Measurements from ENCODE around the gene MYRIP.

The MYRIP gene

DNA sequence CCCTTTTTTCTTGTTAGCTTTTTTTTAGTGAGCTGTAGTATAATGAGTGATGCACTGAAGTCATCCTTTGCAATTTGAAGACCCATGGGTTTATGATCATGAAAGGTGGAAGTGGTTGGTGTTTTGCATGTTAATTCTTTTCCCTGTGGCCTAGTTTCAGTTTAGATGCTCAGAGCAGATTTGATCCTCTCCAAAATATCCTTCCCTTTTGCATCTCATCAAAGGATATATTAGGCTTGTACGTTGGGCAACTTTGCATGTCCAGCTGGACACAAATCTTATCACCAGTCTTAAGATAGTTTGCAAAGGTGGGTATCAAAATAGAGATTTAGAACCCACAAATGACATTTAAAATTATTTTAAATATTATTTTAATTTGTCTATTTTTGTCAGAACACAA, 72.7 kb downstream of the MYRIP start:
- Histone ChIP-seq H3K27ac (ENCODE audit: low read depth, low read length) (no peak overlapping the region), H4K20me1 (ENCODE audit: low read depth, low read length) (no peaks in the 10 kb centered on the region), H3K79me2 (ENCODE audit: insufficient read depth, low read length) (no peaks in the 10 kb centered on the region), H3F3A (ENCODE audit: insufficient read depth) (no peaks in the 10 kb centered on the region), H3K9me2 (replicated peaks; ENCODE audit: insufficient read depth, low read length) (no peaks in the 10 kb centered on the region), H3K4me2 (ENCODE audit: low read depth, low read length, poor library complexity, severe bottlenecking) (no peak overlapping the region), H3K9ac (ENCODE audit: low read length) (no peak overlapping the region), H3K36me3 (ENCODE audit: low read length) (no peaks in the 10 kb centered on the region), H2AFZ (ENCODE audit: low read depth, low read length, severe bottlenecking) (no peak overlapping the region), H3K9me3 (ENCODE audit: insufficient read depth, low read length) (no peaks in the 10 kb centered on the region), H3K4me3 (ENCODE audit: insufficient read depth, low read length, poor library complexity, severe bottlenecking) (no peak overlapping the region), H3K27me3 (ENCODE audit: low read length) (no peaks in the 10 kb centered on the region)
- TF ChIP-seq, protein P1, sequence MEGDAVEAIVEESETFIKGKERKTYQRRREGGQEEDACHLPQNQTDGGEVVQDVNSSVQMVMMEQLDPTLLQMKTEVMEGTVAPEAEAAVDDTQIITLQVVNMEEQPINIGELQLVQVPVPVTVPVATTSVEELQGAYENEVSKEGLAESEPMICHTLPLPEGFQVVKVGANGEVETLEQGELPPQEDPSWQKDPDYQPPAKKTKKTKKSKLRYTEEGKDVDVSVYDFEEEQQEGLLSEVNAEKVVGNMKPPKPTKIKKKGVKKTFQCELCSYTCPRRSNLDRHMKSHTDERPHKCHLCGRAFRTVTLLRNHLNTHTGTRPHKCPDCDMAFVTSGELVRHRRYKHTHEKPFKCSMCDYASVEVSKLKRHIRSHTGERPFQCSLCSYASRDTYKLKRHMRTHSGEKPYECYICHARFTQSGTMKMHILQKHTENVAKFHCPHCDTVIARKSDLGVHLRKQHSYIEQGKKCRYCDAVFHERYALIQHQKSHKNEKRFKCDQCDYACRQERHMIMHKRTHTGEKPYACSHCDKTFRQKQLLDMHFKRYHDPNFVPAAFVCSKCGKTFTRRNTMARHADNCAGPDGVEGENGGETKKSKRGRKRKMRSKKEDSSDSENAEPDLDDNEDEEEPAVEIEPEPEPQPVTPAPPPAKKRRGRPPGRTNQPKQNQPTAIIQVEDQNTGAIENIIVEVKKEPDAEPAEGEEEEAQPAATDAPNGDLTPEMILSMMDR (IDR thresholded peaks at IDR 0.05; ENCODE audit: insufficient read depth, low read length, poor library complexity, severe bottlenecking) = no peak
- no peak for TF ChIP-seq EZH2phosphoT487 (conservative IDR thresholded peaks at IDR 0.05; ENCODE audit: low read length)

DNA sequence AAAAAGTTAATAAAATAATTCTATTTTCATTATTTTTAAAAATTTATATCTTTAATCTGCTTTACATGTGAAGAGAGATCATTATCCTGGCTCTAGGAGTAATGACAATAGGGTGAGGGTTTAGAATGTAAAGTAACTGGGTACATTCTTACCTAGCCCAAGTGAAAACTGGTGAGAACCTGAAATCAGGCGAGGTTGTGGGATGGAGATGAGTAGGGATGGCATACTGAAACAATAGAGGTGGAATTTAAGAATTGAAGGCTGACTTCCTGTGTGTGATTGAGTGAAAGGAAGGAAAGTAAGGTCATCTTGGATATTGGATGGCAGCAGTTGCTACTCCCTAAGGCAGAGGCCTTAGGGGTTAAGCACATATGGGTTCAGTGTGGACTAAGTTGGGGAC, 82.7 kb downstream of the MYRIP start:
- no peaks in the 10 kb centered on the region for H3F3A ChIP-seq (ENCODE audit: insufficient read depth)
- no peak for TF ChIP-seq EZH2phosphoT487 (conservative IDR thresholded peaks at IDR 0.05; ENCODE audit: low read length)
- TF ChIP-seq, protein P1 (IDR thresholded peaks at IDR 0.05; ENCODE audit: insufficient read depth, low read length, poor library complexity, severe bottlenecking) = no peak
- H3K27ac ChIP-seq (ENCODE audit: low read depth, low read length) = no peak overlapping the region
- H3K9me3 ChIP-seq (ENCODE audit: insufficient read depth, low read length) = no peaks in the 10 kb centered on the region
- H3K27me3 ChIP-seq (ENCODE audit: low read length) = no peaks in the 10 kb centered on the region
- no peaks in the 10 kb centered on the region for H3K36me3 ChIP-seq (ENCODE audit: low read length)
- no peak overlapping the region for H2AFZ ChIP-seq (ENCODE audit: low read depth, low read length, severe bottlenecking)
- H3K4me2 ChIP-seq (ENCODE audit: low read depth, low read length, poor library complexity, severe bottlenecking) = no peak overlapping the region
- H4K20me1 ChIP-seq (ENCODE audit: low read depth, low read length) = no peaks in the 10 kb centered on the region
- no peak overlapping the region for H3K9ac ChIP-seq (ENCODE audit: low read length)
- no peak overlapping the region for H3K4me3 ChIP-seq (ENCODE audit: insufficient read depth, low read length, poor library complexity, severe bottlenecking)
- H3K79me2 ChIP-seq (ENCODE audit: insufficient read depth, low read length) = no peaks in the 10 kb centered on the region
- H3K9me2 ChIP-seq (replicated peaks; ENCODE audit: insufficient read depth, low read length) = no peaks in the 10 kb centered on the region

DNA sequence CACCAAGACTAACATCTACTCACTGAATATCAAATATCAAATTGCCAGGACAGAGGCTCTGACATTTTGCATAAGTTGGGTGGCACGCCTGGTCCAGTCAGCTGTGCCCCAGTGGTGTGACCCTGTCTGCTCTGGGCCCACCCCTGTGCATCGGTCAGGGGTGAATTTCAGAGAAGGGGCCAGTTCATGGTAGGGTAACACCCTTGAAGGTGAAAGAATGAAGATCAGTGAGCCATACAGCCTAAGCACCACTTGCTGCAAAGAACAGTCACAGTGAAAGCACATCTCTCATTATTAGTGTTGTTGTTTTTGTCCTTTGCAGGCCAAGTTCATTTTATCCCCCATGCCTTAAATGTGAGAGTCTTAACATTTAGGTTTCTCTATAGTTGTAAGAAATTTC, 86.8 kb downstream of the MYRIP start:
- H2AFZ ChIP-seq (ENCODE audit: low read depth, low read length, severe bottlenecking) = no peak overlapping the region
- no peaks in the 10 kb centered on the region for H3K36me3 ChIP-seq (ENCODE audit: low read length)
- H3F3A ChIP-seq (ENCODE audit: insufficient read depth) = no peaks in the 10 kb centered on the region
- no peaks in the 10 kb centered on the region for H4K20me1 ChIP-seq (ENCODE audit: low read depth, low read length)
- no peaks in the 10 kb centered on the region for H3K9me3 ChIP-seq (ENCODE audit: insufficient read depth, low read length)
- TF ChIP-seq, protein P1 (IDR thresholded peaks at IDR 0.05; ENCODE audit: insufficient read depth, low read length, poor library complexity, severe bottlenecking) = no peak
- TF ChIP-seq EZH2phosphoT487 (conservative IDR thresholded peaks at IDR 0.05; ENCODE audit: low read length) = no peak
- H3K4me3 ChIP-seq (ENCODE audit: insufficient read depth, low read length, poor library complexity, severe bottlenecking) = no peak overlapping the region
- H3K9ac ChIP-seq (ENCODE audit: low read length) = no peak overlapping the region
- no peak overlapping the region for H3K27ac ChIP-seq (ENCODE audit: low read depth, low read length)
- no peaks in the 10 kb centered on the region for H3K9me2 ChIP-seq (replicated peaks; ENCODE audit: insufficient read depth, low read length)
- H3K27me3 ChIP-seq (ENCODE audit: low read length) = no peaks in the 10 kb centered on the region
- no peaks in the 10 kb centered on the region for H3K79me2 ChIP-seq (ENCODE audit: insufficient read depth, low read length)
- no peak overlapping the region for H3K4me2 ChIP-seq (ENCODE audit: low read depth, low read length, poor library complexity, severe bottlenecking)

Measured in SU-DHL-6 (cell line).